DMS53 treated with DMSO at 0.1 percent for 48 hours (cell line): ENCODE data around the gene FANCD2OS.
"Not testable (repeated sequence)": the region's sequence is repeated elsewhere in the genome, so short reads cannot be mapped to it uniquely, and the experiment has no call there.

Source experiments
- DNase-seq: peaks from one replicate; lab custom pipeline; 2025; ENCODE audit not compliant: unreplicated experiment; lab: John Stamatoyannopoulos, UW

FANCD2OS gene

GRCh38 chr3:10093678-10094077, 14.4 kb downstream of the FANCD2OS start:
- no peak for DNase-seq

DNA sequence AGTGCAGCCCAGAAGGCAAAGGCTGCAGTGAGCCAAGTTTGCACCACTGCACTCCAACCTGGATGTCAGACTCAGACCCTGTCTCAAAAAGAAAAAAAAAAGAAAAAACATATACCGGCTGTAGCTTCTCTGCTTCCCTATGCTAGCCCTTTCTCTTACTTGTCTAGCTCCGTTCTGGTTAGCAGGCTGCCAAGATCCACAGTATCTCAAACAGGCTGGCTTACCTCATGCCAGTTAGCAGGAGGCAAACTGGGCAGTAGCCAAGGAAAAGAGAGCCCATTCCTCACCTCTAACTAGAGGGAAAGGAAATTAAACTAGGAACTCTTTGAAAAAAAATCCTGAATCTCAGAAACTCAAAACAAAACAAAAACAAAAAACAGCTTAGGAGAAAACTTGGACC, 16.7 kb downstream of the FANCD2OS start:
- DNase-seq, result not testable (repeated sequence)

DNA sequence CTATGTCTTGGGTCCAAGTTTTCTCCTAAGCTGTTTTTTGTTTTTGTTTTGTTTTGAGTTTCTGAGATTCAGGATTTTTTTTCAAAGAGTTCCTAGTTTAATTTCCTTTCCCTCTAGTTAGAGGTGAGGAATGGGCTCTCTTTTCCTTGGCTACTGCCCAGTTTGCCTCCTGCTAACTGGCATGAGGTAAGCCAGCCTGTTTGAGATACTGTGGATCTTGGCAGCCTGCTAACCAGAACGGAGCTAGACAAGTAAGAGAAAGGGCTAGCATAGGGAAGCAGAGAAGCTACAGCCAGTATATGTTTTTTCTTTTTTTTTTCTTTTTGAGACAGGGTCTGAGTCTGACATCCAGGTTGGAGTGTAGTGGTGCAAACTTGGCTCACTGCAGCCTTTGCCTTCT, 17.3 kb downstream of the FANCD2OS start:
- not testable (repeated sequence) for DNase-seq

- DNase-seq, result no peak
These were observed 17.9 kb downstream of the FANCD2OS start for GRCh38 chr3:10090179-10090578.

- no peak for DNase-seq
These were observed 19.8 kb downstream of the FANCD2OS start for GRCh38 chr3:10088256-10088655.

- no peak for DNase-seq
These were observed 22.3 kb downstream of the FANCD2OS start for GRCh38 chr3:10085738-10086137.

DNA sequence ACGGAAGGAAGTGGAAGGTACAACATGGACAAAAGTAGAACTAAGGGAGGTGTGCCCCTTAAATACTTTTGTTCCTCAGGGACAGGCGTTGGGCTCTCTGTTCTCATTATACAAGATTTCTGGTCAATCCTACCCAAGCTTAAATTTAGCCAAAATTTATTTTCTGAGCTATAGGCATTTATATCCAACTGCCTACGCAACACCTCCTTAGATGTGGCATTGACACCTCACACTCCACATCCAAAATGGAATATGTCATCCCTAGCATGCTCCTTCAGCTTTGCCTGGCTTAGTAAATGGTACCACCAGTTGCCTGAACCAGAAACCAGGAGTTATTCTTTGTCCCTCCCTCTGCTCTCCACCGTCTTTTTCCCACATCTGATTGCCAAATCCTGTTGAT, 26.2 kb downstream of the FANCD2OS start:
- no peak for DNase-seq

- no peak for DNase-seq
These were observed 33.4 kb downstream of the FANCD2OS start for GRCh38 chr3:10074666-10075065.

- DNase-seq, result not testable (repeated sequence)
These were observed 38.0 kb downstream of the FANCD2OS start for GRCh38 chr3:10070077-10070476.

- no peak for DNase-seq
These were observed 53.0 kb downstream of the FANCD2OS start for GRCh38 chr3:10055097-10055496.
